ENCODE data around the gene F13A1.

Gene F13A1

DNA sequence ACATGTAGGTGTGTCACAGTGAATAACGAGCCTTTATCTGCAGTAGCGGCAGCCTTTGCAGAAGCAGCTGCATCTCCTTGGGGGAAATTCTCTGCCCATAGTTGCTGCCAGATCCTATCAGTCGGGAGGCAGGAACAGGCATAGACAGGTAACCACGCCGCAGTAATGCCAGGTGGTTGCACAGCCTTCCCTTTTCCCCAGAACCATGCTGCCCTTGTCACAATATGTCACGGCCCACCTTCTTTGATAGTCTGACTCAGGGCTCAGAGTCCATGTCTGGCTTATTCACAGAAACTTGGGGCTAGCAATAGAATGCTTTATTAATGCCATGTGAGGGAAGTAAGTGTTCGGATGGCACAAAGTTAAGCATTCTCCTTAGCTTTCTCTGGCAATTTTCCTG, 76.6 kb downstream of the F13A1 start:
- no peaks in the 10 kb centered on the region for H3K4me1 ChIP-seq (ENCODE audit: control insufficient read depth, insufficient read depth, low read length)
- H3K27me3 ChIP-seq (ENCODE audit: control insufficient read depth, insufficient read depth, low read length): no peaks in the 10 kb centered on the region
- H3K9ac ChIP-seq (ENCODE audit: low read depth, low read length): no peak overlapping the region
- no peak overlapping the region for H3K4me3 ChIP-seq (ENCODE audit: low read depth, low read length)
- H3K9me3 ChIP-seq (ENCODE audit: control insufficient read depth, insufficient read depth, low read length): no peaks in the 10 kb centered on the region
- no peak overlapping the region for H3K27ac ChIP-seq (ENCODE audit: low read depth, low read length)
- no peaks in the 10 kb centered on the region for H3K36me3 ChIP-seq (ENCODE audit: control insufficient read depth, insufficient read depth, low read length)

DNA sequence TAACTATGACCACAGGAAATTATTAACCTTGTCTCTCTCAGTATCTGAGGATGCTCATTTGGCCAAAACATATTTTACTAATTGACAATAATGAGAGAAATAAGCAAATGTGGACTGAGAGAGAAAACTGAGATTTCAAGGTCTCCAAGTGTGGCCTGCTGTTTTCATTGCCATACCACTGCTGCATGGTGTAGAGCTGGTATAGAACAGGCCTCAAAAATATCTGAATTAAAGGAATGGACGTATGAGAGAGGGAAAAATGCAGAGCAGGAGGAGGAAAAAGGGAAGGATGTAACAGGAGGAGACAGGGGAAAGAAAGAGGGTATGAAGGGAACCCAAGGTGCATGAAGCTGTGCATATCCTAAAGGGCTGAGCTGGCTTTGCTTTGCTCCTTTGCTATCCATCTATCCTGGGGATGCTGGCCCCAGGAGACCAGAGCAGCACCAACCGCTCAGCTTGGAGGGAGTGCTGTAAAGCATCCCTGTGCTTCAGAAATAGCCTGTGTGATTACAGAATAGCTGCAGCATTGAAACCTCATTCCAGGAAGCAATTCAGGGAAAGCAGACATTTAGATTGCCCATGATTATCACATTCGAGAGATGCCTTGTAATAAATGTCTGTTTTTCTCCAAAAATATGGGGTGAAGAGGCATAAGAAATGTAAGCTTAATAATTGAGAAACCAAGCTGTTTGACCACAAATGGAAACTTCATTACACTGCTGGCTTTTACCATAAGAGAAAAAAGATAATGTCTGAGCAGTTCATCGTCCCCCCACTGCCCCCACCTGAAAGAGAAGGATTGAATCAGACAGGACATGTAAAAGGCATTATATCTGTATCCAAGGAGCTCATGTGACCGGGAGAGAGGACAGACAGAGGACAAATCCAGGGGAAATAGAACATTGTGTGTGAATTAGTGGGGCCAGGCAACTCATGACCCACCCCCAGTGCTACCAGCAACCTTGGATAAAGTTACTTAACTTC, 80.6 kb downstream of the F13A1 start:
- Histone ChIP-seq H3K27me3 (ENCODE audit: control insufficient read depth, insufficient read depth, low read length) (no peaks in the 10 kb centered on the region), H3K9ac (ENCODE audit: low read depth, low read length) (no peak overlapping the region), H3K4me3 (ENCODE audit: low read depth, low read length) (no peak overlapping the region), H3K9me3 (ENCODE audit: control insufficient read depth, insufficient read depth, low read length) (no peaks in the 10 kb centered on the region), H3K4me1 (ENCODE audit: control insufficient read depth, insufficient read depth, low read length) (no peaks in the 10 kb centered on the region), H3K27ac (ENCODE audit: low read depth, low read length) (no peak overlapping the region), H3K36me3 (ENCODE audit: control insufficient read depth, insufficient read depth, low read length) (no peaks in the 10 kb centered on the region)

DNA sequence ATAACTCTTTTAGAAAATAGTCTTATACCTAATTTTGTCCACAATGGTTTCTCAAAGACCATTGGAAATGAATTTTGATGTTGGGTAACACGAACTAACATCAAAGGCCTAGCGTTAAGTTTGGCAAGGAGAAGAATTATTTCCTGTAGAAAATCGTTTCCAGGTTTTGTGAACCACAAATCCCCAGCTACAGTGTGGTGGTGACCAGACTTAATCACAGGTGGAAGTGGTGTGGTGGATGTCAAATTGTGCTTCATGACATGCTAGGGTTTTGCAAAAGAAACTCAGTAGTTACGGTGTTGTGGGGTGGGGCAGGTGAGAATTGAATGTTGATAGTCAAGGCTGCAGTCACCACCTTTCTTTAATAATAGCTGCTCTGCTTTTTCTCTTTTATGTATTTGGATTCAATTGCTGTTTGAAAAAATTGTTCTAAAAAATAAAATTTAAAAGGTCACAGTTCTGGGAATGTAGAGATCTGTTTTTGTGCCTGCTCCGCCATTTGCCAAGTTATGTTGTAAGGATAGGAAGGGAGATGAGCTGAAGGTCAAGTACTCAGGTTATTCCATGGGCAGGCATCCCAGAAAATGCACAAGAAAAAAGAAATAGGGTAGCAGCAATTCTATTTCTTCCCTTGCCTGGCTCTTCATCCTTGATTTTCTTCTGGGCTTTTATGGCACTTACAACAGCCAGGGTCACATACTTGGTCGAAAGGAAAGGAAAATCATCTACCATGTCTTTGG, 83.6 kb downstream of the F13A1 start:
- H3K27me3 ChIP-seq (ENCODE audit: control insufficient read depth, insufficient read depth, low read length): no peaks in the 10 kb centered on the region
- H3K9ac ChIP-seq (ENCODE audit: low read depth, low read length): no peak overlapping the region
- H3K4me3 ChIP-seq (ENCODE audit: low read depth, low read length): no peak overlapping the region
- no peak overlapping the region for H3K27ac ChIP-seq (ENCODE audit: low read depth, low read length)
- no peaks in the 10 kb centered on the region for H3K9me3 ChIP-seq (ENCODE audit: control insufficient read depth, insufficient read depth, low read length)
- H3K36me3 ChIP-seq (ENCODE audit: control insufficient read depth, insufficient read depth, low read length): no peaks in the 10 kb centered on the region
- H3K4me1 ChIP-seq (ENCODE audit: control insufficient read depth, insufficient read depth, low read length): no peaks in the 10 kb centered on the region

DNA sequence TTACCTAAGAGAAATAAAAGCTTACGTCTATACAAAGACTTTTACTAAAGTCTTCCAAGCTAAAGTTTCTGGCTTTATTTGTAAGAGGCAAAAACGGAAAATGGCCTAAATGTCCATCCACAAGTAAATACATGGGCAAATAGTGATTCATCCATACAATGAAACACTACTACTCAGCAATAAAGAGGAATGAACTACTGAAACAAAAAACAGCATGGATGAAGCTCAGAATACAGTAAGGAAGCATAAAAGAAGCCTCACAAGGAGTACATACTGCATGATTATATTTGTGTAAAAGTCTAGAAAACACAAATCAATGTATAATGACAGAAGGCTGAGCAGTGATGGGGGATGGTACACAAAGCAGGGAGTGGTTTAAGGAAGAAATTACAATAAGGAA, 84.7 kb downstream of the F13A1 start:
- no peaks in the 10 kb centered on the region for H3K4me1 ChIP-seq (ENCODE audit: control insufficient read depth, insufficient read depth, low read length)
- no peaks in the 10 kb centered on the region for H3K27me3 ChIP-seq (ENCODE audit: control insufficient read depth, insufficient read depth, low read length)
- H3K27ac ChIP-seq (ENCODE audit: low read depth, low read length): no peak overlapping the region
- H3K9ac ChIP-seq (ENCODE audit: low read depth, low read length): no peak overlapping the region
- no peak overlapping the region for H3K4me3 ChIP-seq (ENCODE audit: low read depth, low read length)
- no peaks in the 10 kb centered on the region for H3K36me3 ChIP-seq (ENCODE audit: control insufficient read depth, insufficient read depth, low read length)
- no peaks in the 10 kb centered on the region for H3K9me3 ChIP-seq (ENCODE audit: control insufficient read depth, insufficient read depth, low read length)

DNA sequence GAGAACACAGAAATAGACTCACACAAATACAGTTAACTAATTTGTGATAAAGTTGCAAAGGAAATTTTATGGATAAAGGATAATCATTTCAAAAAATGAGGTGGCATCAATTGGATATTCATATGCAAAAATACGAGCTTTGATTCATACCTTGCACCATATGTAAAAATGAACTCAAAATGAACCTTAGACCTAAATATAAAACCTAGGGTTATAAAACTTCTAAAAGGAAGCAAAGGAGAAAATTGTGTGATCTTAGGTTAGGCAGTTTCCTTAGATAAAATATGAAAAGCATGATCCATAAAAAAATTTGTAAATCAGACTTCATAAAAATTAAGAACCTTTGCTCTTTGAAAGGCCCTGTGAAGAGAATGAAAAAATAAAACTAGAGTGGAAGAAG, 85.5 kb downstream of the F13A1 start:
- Histone ChIP-seq H3K27me3 (ENCODE audit: control insufficient read depth, insufficient read depth, low read length) (no peaks in the 10 kb centered on the region), H3K9ac (ENCODE audit: low read depth, low read length) (no peak overlapping the region), H3K36me3 (ENCODE audit: control insufficient read depth, insufficient read depth, low read length) (no peaks in the 10 kb centered on the region), H3K9me3 (ENCODE audit: control insufficient read depth, insufficient read depth, low read length) (no peaks in the 10 kb centered on the region), H3K4me1 (ENCODE audit: control insufficient read depth, insufficient read depth, low read length) (no peaks in the 10 kb centered on the region), H3K4me3 (ENCODE audit: low read depth, low read length) (no peak overlapping the region), H3K27ac (ENCODE audit: low read depth, low read length) (no peak overlapping the region)

DNA sequence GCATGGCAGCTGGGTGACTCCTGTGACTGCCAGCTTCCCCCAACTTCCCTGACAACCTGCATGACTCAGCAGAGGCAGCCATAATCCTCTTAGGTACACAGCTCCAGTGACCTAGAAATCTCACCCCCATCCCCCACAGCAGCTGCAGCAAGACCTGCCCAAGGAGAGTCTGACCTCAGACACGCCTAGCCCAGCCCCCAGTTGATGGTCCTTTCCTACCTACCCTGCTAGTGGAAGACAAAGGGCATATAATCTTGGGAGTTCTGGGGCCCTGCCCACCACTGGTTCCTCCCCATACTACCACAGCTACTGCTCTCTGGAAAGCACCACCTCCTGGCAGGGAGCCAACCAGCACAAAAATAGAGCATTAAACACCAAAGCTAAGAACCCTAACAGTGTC, 90.2 kb downstream of the F13A1 start:
- peak overlapping the region; percentile 20 for H3K27ac ChIP-seq (ENCODE audit: low read depth, low read length)
- H3K27me3 ChIP-seq (ENCODE audit: control insufficient read depth, insufficient read depth, low read length): no peaks in the 10 kb centered on the region
- no peaks in the 10 kb centered on the region for H3K9me3 ChIP-seq (ENCODE audit: control insufficient read depth, insufficient read depth, low read length)

DNA sequence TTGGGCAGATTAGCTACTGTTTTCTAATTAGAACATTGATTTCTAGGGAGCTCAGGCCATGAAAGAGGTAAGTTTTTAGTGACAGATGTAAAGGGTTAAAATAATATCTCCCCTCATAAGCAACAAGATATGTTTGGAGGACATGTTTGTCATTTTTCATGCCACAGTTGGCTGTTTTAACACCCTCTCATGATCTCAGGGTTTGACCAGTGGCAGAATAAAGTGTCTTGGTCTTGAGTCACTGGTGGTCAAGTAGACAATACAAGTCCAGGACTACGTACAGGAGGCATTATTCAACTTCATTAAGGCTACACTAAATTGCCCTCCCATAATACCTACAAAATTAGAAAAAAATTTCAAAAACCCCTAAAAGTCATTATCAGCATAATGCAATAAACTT, 92.6 kb downstream of the F13A1 start:
- Histone ChIP-seq H3K9me3 (ENCODE audit: control insufficient read depth, insufficient read depth, low read length) (no peaks in the 10 kb centered on the region), H3K9ac (ENCODE audit: low read depth, low read length) (no peak overlapping the region), H3K4me1 (ENCODE audit: control insufficient read depth, insufficient read depth, low read length) (no peaks in the 10 kb centered on the region), H3K27me3 (ENCODE audit: control insufficient read depth, insufficient read depth, low read length) (no peaks in the 10 kb centered on the region), H3K4me3 (ENCODE audit: low read depth, low read length) (no peak overlapping the region), H3K27ac (ENCODE audit: low read depth, low read length) (no peak overlapping the region), H3K36me3 (ENCODE audit: control insufficient read depth, insufficient read depth, low read length) (no peaks in the 10 kb centered on the region)

More for the DNA sequence above, 90.2 kb downstream of the F13A1 start:
- no peak overlapping the region for H3K9ac ChIP-seq (ENCODE audit: low read depth, low read length)
- H3K4me3 ChIP-seq (ENCODE audit: low read depth, low read length): no peak overlapping the region
- no peaks in the 10 kb centered on the region for H3K36me3 ChIP-seq (ENCODE audit: control insufficient read depth, insufficient read depth, low read length)
- H3K4me1 ChIP-seq (ENCODE audit: control insufficient read depth, insufficient read depth, low read length): no peaks in the 10 kb centered on the region

DNA sequence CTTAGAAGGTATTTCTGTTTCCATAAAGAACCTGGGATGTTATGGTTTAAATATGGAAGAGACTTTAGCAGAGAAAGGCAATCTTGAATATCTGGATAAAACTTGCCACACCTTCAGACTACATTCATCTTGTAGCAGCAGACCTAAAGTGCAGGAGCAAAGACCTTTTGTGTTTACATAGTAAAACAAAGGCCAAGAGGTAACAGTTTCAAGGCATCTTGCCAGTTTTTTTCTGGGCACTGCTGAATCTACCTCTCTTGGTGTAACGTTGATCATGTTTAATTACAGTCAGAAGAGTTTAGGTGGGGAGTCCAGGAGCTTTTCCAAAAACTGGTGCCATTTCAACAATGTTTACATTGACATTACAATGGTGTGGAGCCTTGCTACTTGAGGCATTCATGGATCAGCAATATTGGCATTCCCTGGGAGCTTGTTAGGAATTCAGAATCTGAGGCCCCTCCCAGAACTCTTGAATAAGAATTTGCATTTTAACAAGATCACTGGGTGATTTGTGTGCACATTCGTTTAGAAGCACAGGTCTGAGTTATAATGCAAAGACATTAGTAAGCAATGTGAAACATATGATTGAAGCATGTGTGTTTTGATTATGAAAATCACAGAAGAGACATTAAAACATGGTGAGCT, 94.5 kb downstream of the F13A1 start:
- Histone ChIP-seq H3K27ac (ENCODE audit: low read depth, low read length) (no peak overlapping the region), H3K9ac (ENCODE audit: low read depth, low read length) (no peak overlapping the region), H3K4me3 (ENCODE audit: low read depth, low read length) (no peak overlapping the region), H3K36me3 (ENCODE audit: control insufficient read depth, insufficient read depth, low read length) (no peaks in the 10 kb centered on the region), H3K4me1 (ENCODE audit: control insufficient read depth, insufficient read depth, low read length) (no peaks in the 10 kb centered on the region), H3K27me3 (ENCODE audit: control insufficient read depth, insufficient read depth, low read length) (no peaks in the 10 kb centered on the region), H3K9me3 (ENCODE audit: control insufficient read depth, insufficient read depth, low read length) (no peaks in the 10 kb centered on the region)

DNA sequence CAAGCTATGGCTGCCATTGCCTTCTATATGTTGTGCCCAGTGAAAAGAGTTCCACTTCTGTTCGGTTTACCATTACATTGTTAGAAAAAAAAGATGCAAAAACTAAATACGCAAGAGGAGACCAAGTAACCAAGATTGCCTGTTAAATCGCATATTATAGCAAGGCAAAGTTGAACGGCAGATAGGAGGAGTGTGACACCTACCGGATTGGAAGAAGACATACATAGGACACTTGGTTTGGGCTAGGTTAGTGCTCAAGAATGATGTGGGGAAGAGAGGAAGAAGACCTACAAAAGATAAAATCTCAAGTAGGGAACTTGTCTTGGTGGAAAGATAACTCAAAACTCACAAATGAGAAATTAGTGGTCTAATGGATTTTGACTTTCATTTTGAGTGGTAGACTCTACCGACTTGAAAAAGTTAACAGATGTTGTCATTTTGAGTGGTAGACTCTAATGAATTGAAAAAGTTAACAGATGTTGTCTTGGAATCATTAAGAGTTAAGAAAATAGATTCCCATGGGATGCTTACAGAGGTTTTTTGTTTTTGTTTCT, 95.5 kb downstream of the F13A1 start:
- Histone ChIP-seq H3K36me3 (ENCODE audit: control insufficient read depth, insufficient read depth, low read length) (no peaks in the 10 kb centered on the region), H3K9ac (ENCODE audit: low read depth, low read length) (no peak overlapping the region)

DNA sequence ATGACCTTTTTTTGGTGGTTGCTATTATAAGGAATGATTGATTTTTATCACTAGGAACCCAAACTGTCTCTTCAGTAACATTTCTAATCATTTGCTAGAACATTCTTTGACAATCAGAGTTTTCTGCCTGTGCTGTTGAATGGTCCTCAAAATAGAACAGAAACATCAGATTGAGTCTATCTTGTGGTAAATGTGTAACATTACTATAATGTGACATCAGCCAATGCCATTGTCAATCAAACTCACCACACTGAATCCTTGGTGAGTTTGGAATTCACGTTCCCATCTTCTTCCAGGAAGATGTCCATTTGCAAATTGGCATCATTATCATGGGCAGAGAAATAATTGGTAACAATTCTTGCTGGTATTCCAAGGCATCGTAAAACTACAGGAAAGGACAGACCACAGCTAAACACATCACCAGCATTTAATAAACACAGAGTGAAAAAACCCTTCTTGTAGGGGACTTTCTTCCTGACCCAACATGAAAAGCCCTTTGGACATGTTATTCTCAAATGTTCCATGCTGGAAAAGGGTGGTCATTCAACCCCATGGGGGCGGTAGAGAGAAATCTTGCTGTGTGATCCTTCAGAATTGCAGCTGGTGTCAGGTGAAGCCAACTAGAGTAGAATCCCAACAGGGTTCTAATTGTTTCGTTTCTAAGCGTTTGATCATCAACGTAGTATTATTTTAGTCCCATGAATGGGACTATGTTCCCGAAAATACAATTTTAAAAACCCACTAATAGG, 98.5 kb downstream of the F13A1 start:
- no peaks in the 10 kb centered on the region for H3K36me3 ChIP-seq (ENCODE audit: control insufficient read depth, insufficient read depth, low read length)
- H3K4me3 ChIP-seq (ENCODE audit: low read depth, low read length): no peak overlapping the region

More for the DNA sequence above, 95.5 kb downstream of the F13A1 start:
- Histone ChIP-seq H3K4me1 (ENCODE audit: control insufficient read depth, insufficient read depth, low read length) (no peaks in the 10 kb centered on the region), H3K27ac (ENCODE audit: low read depth, low read length) (no peak overlapping the region), H3K9me3 (ENCODE audit: control insufficient read depth, insufficient read depth, low read length) (no peaks in the 10 kb centered on the region), H3K27me3 (ENCODE audit: control insufficient read depth, insufficient read depth, low read length) (no peaks in the 10 kb centered on the region), H3K4me3 (ENCODE audit: low read depth, low read length) (no peak overlapping the region)

More for the DNA sequence above, 98.5 kb downstream of the F13A1 start:
- H3K27me3 ChIP-seq (ENCODE audit: control insufficient read depth, insufficient read depth, low read length): no peaks in the 10 kb centered on the region
- H3K9me3 ChIP-seq (ENCODE audit: control insufficient read depth, insufficient read depth, low read length): no peaks in the 10 kb centered on the region
- H3K9ac ChIP-seq (ENCODE audit: low read depth, low read length): no peak overlapping the region
- H3K27ac ChIP-seq (ENCODE audit: low read depth, low read length): no peak overlapping the region
- no peaks in the 10 kb centered on the region for H3K4me1 ChIP-seq (ENCODE audit: control insufficient read depth, insufficient read depth, low read length)
